ENCODE measurements around the gene PLXNA2. TPM values are rescaled to one million over a fixed set of nuclear protein-coding genes. Genes with fewer than 3 reads are reported as not detected.

PLXNA2 gene
- total and polyA plus RNA-seq, 2 of the 8 experiments (the other 6 are each of a cell fraction or from before 2014, with no cell fraction given) = 0.33 to 1.5 TPM

- Histone ChIP-seq H4K5ac (ENCODE audit: insufficient read length, low read depth, low read length) (no peak overlapping the region), H3K18ac (ENCODE audit: extremely low read depth, low read length) (no peak overlapping the region), H3K56ac (replicated peaks; ENCODE audit: insufficient read length, low read depth, low read length) (no peak overlapping the region), H3K23me2 (ENCODE audit: low read depth, low read length) (no peaks in the 10 kb centered on the region; the same call in 1 of the 2 replicates), H3K4me3 (ENCODE audit: extremely low read depth in 1 of 4, insufficient read depth in 2 of 4, low read depth in 3 of 4, low read length in 4 of 4) (no peak overlapping the region), H3K4ac (replicated peaks; ENCODE audit: insufficient read length, low read depth, low read length) (no peak overlapping the region), H2AK5ac (ENCODE audit: low read depth, low read length) (no peak overlapping the region), H4K8ac (ENCODE audit: extremely low read depth, insufficient read depth, low read length) (no peak overlapping the region), H3K14ac (ENCODE audit: insufficient read length) (no peak overlapping the region), H2BK15ac (ENCODE audit: low read length) (no peak overlapping the region), H2AFZ (ENCODE audit: low read length) (no peak overlapping the region), H2BK12ac (ENCODE audit: low read depth, low read length) (no peak overlapping the region), H3K27ac (ENCODE audit: low read depth, low read length) (no peak overlapping the region), H3K79me1 (ENCODE audit: low read depth, low read length) (no peaks in the 10 kb centered on the region), H3K9me3 (ENCODE audit: insufficient read depth in 2 of 2, low read depth in 1 of 2, low read length in 1 of 2) (no peaks in the 10 kb centered on the region), H2BK120ac (replicated peaks; ENCODE audit: low read depth, low read length) (no peak overlapping the region), H3K23ac (ENCODE audit: insufficient read length) (no peak overlapping the region), H3K4me1 (replicated peaks in 1 of 4; ENCODE audit: control insufficient read depth in 3 of 4, insufficient read depth in 4 of 4, low read length in 3 of 4) (peaks cover 4 to 9% (median 5%) of the 10 kb centered on the region in 4 experiments; a peak in 6 of 7 replicates), H3K79me2 (ENCODE audit: control insufficient read depth in 1 of 2, insufficient read depth in 2 of 2, low read length in 2 of 2) (no peaks in the 10 kb centered on the region), H3K9ac (replicated peaks in 1 of 4; ENCODE audit: extremely low read depth in 1 of 4, low read depth in 3 of 4, low read length in 3 of 4) (no peak overlapping the region), H4K20me1 (replicated peaks in 1 of 2; ENCODE audit: control insufficient read depth in 1 of 2, insufficient read depth in 2 of 2, low read length in 2 of 2) (no peaks in the 10 kb centered on the region), H2BK5ac (ENCODE audit: low read depth, low read length) (no peak overlapping the region), H3K4me2 (ENCODE audit: insufficient read depth in 1 of 2, low read depth in 2 of 2, low read length in 2 of 2) (no peak overlapping the region), H3K36me3 (ENCODE audit: control insufficient read depth in 2 of 4, insufficient read depth in 4 of 4, low read length in 3 of 4) (no peaks in the 10 kb centered on the region), H4K91ac (replicated peaks; ENCODE audit: insufficient read length, low read length) (no peak overlapping the region), H2BK20ac (ENCODE audit: low read length) (no peak overlapping the region), H3K27me3 (replicated peaks in 1 of 4; ENCODE audit: control insufficient read depth in 3 of 4, extremely low read depth in 1 of 4, insufficient read depth in 3 of 4, low read length in 3 of 4) (peaks cover 0 to 6% (median 2%) of the 10 kb centered on the region in 4 experiments; a peak in 2 of 7 replicates)
- CTCF ChIA-PET (ENCODE audit: partially characterized antibody) = interaction anchor here (0.7 to 3.2 kb wide), 8 partner anchors 15 to 209 kb away, joined by 3 to 21 read pairs (median 4); partner anchors contain the start of gene PLXNA2
- WGBS, 2 experiments (ENCODE audit: extremely low coverage in 1 of 2, insufficient coverage in 1 of 2, insufficient read length in 1 of 2, insufficient replicate concordance in 2 of 2, low coverage in 1 of 2, low lambda C conversion rate in 2 of 2, missing lambda C conversion rate in 1 of 2) = 77% methylated on average over 2 of the region's 2 CpGs; no CpG with 5 or more reads in 1 of the 2 experiments
- FAIRE-seq (no peak), DNase-seq (ENCODE audit: low read depth in 1 of 2, low spot score in 2 of 2) (no peak)
- POLR2A ChIA-PET (ENCODE audit: partially characterized antibody) = no interaction called here
- no peak for TF ChIP-seq RNF2 (IDR thresholded peaks at IDR 0.05; ENCODE audit: borderline replicate concordance, low read depth, low read length, missing control alignments, poor library complexity, severe bottlenecking)
- no peak for TF ChIP-seq GTF2F1 (IDR thresholded peaks at IDR 0.05; ENCODE audit: borderline replicate concordance, low read depth, low read length)
- TF ChIP-seq BACH1 (IDR thresholded peaks at IDR 0.05; ENCODE audit: low read length) = no peak
- no peak for TF ChIP-seq CHD1 (IDR thresholded peaks at IDR 0.05; ENCODE audit: low read depth, low read length)
- TF ChIP-seq SP1 (IDR thresholded peaks at IDR 0.05; ENCODE audit: low read depth, low read length) = no peak
Measured at GRCh38 chr1:208126108-208126507, 118.1 kb downstream of the PLXNA2 start.
